GM06990 (cell line): ENCODE measurements around the gene SSR1.

Experiments
- DNase-seq: peaks from one replicate; pipeline ENCODE4 v3.0.0-alpha.2; 2011; ENCODE audit not compliant: insufficient read length; ENCODE audit errors: extremely low read depth
- H3K27me3 ChIP-seq: replicated peaks from 2 replicates; pipeline ENCODE4 v1.6.0; 2011; ENCODE audit warnings: low read length; ENCODE audit not compliant: control insufficient read depth, insufficient read depth
- H3K36me3 ChIP-seq: 2 replicates; pipeline ENCODE4 v1.5.1; 2011; ENCODE audit warnings: low read length; ENCODE audit not compliant: control insufficient read depth, insufficient read depth
- H3K4me3 ChIP-seq: replicated peaks from 2 replicates; pipeline ENCODE4 v1.5.1; 2011; ENCODE audit warnings: low read depth, mild to moderate bottlenecking, control low read depth, low read length
- CTCF ChIP-seq: IDR thresholded peaks from 2 replicates; pipeline ENCODE4 v1.5.1; 2011; ENCODE audit warnings: low read length, control low read depth, mild to moderate bottlenecking, inconsistent platforms; ENCODE audit not compliant: insufficient read depth, poor library complexity, severe bottlenecking

The SSR1 gene

GRCh38 chr6:7239590-7239948 is 73.4 kb downstream of the SSR1 start:
- H3K4me3 ChIP-seq, result no peak overlapping the region
- H3K27me3 ChIP-seq, result no peaks in the 10 kb centered on the region
- no peak for TF ChIP-seq CTCF
- no peak for DNase-seq
- H3K36me3 ChIP-seq, result peaks cover 23% of the 10 kb centered on the region

- TF ChIP-seq CTCF, result peak; percentile 77
- H3K27me3 ChIP-seq, result no peaks in the 10 kb centered on the region
- no peak overlapping the region for H3K4me3 ChIP-seq
- DNase-seq, result peak; percentile 56
- peaks cover 22% of the 10 kb centered on the region for H3K36me3 ChIP-seq
Measured at GRCh38 chr6:7238900-7239589, 74.0 kb downstream of the SSR1 start.

- no peak overlapping the region for H3K4me3 ChIP-seq
- no peak for DNase-seq
- no peak for TF ChIP-seq CTCF
- peaks cover 22% of the 10 kb centered on the region for H3K36me3 ChIP-seq
- H3K27me3 ChIP-seq, result no peaks in the 10 kb centered on the region
Measured at GRCh38 chr6:7238526-7238899, 74.5 kb downstream of the SSR1 start.

- no peak for DNase-seq
- no peak for TF ChIP-seq CTCF
- Histone ChIP-seq H3K4me3 (no peak overlapping the region), H3K36me3 (peaks cover 22% of the 10 kb centered on the region), H3K27me3 (no peaks in the 10 kb centered on the region)
Measured at GRCh38 chr6:7237653-7238188, 75.3 kb downstream of the SSR1 start.

GRCh38 chr6:7236306-7237209 is 76.4 kb downstream of the SSR1 start:
- Histone ChIP-seq H3K4me3 (no peak overlapping the region), H3K27me3 (no peaks in the 10 kb centered on the region), H3K36me3 (peaks cover 24% of the 10 kb centered on the region)
- peak; percentile 59 for DNase-seq
- TF ChIP-seq CTCF, result no peak
